HEK293 (cell line): ENCODE results near the gene IPO5.
"Not testable (repeated sequence)": the region's sequence is repeated elsewhere in the genome, so short reads cannot be mapped to it uniquely, and the experiment has no call there.

Source experiments
- CTCF ChIA-PET: fragments of 350-600 bp; formaldehyde crosslinking; extraction: SDS; loops from one replicate; lab custom pipeline; 2021; ENCODE audit warnings: antibody characterized with exemption; lab: Yijun Ruan, JAX
- POLR2A ChIA-PET: fragments of 300-600 bp; formaldehyde crosslinking; extraction: SDS; loops from one replicate; lab custom pipeline; 2020; ENCODE audit warnings: antibody characterized with exemption, inconsistent platforms; lab: Yijun Ruan, JAX
- H3K27ac ChIP-seq: fragments of 200-500 bp; sonication (Bioruptor generic); 2 replicates; pipeline ENCODE4 v1.5.1; 2014; ENCODE audit warnings: low read depth, low read length, control low read depth, inconsistent platforms; ENCODE audit errors: extremely low read depth
- H3K36me3 ChIP-seq, 2 experiments: fragments of 200-500 bp in 1 of 2; sonication (Bioruptor generic) in 1 of 2; 1 replicate in 1 of 2; 2 replicates in 1 of 2; pipeline ENCODE4 v1.5.1; 2014 to 2017; ENCODE audit warnings: inconsistent platforms in 2 of 2, low read length in 2 of 2; ENCODE audit not compliant: control insufficient read depth in 2 of 2, insufficient read depth in 1 of 2
- H3K4me1 ChIP-seq: fragments of 200-500 bp; sonication (Bioruptor generic); 2 replicates; pipeline ENCODE4 v1.5.1; 2014; ENCODE audit warnings: mild to moderate bottlenecking, low read length, inconsistent platforms; ENCODE audit not compliant: control insufficient read depth, insufficient read depth
- H3K4me3 ChIP-seq: 2 replicates; pipeline ENCODE4 v1.5.1; 2011; ENCODE audit warnings: low read depth, mild to moderate bottlenecking, control low read depth, low read length, moderate library complexity
- H3K9me3 ChIP-seq: fragments of 200-500 bp; sonication (Bioruptor generic); 2 replicates; pipeline ENCODE4 v1.5.1; 2014; ENCODE audit warnings: low read depth, low read length, inconsistent platforms; ENCODE audit not compliant: control insufficient read depth, insufficient read depth
- HOXD13 ChIP-seq: sonication (generic); formaldehyde crosslinking; IDR thresholded peaks from 2 replicates; pipeline ENCODE4 v1.8.0; 2022; ENCODE audit warnings: missing genetic modification reagents, borderline replicate concordance
- MEIS1 ChIP-seq: sonication (generic); formaldehyde crosslinking; IDR thresholded peaks from 2 replicates; pipeline ENCODE4 v1.8.1; 2022; ENCODE audit warnings: missing genetic modification reagents, mild to moderate bottlenecking, borderline replicate concordance
- OVOL3 ChIP-seq: fragments of 450-650 bp; formaldehyde crosslinking; IDR thresholded peaks from 2 replicates; pipeline ENCODE4 v1.5.1; 2016; ENCODE audit warnings: missing biosample characterization, missing genetic modification characterization
- SCRT1 ChIP-seq: fragments of 450-650 bp; formaldehyde crosslinking; IDR thresholded peaks from 2 replicates; pipeline ENCODE4 v1.5.1; 2016; ENCODE audit warnings: missing biosample characterization, missing genetic modification characterization, borderline replicate concordance
- SP7 ChIP-seq: fragments of 450-650 bp; formaldehyde crosslinking; IDR thresholded peaks from 2 replicates; pipeline ENCODE4 v1.5.1; 2016; ENCODE audit warnings: missing biosample characterization, missing genetic modification characterization
- ZBTB21 ChIP-seq: fragments of 450-650 bp; formaldehyde crosslinking; IDR thresholded peaks from 2 replicates; pipeline ENCODE4 v1.5.1; 2017; ENCODE audit warnings: missing biosample characterization, missing genetic modification characterization
- ZNF184 ChIP-seq: fragments of 450-650 bp; IDR thresholded peaks from 2 replicates; pipeline ENCODE4 v1.5.1; 2018; ENCODE audit warnings: missing biosample characterization, mild to moderate bottlenecking, missing genetic modification characterization
- ZNF423 ChIP-seq: fragments of 450-650 bp; formaldehyde crosslinking; IDR thresholded peaks from 2 replicates; pipeline ENCODE4 v1.5.1; 2016; ENCODE audit warnings: missing biosample characterization, missing genetic modification characterization
- ZNF510 ChIP-seq: fragments of 450-650 bp; formaldehyde crosslinking; IDR thresholded peaks from 2 replicates; pipeline ENCODE4 v1.5.1; 2018; ENCODE audit warnings: mild to moderate bottlenecking, missing genetic modification characterization, missing biosample characterization; ENCODE audit not compliant: insufficient replicate concordance
- ZNF521 ChIP-seq: fragments of 450-650 bp; formaldehyde crosslinking; IDR thresholded peaks from 2 replicates; pipeline ENCODE4 v1.5.1; 2017; ENCODE audit warnings: missing biosample characterization, mild to moderate bottlenecking, missing genetic modification characterization
- ZNF610 ChIP-seq: fragments of 450-650 bp; formaldehyde crosslinking; IDR thresholded peaks from 2 replicates; pipeline ENCODE4 v1.5.1; 2016; ENCODE audit warnings: missing biosample characterization, missing genetic modification characterization, borderline replicate concordance
- ZNF747 ChIP-seq: fragments of 450-650 bp; formaldehyde crosslinking; IDR thresholded peaks from 2 replicates; pipeline ENCODE4 v1.5.1; 2016; ENCODE audit warnings: missing biosample characterization, missing genetic modification characterization
- ZNF76 ChIP-seq: fragments of 450-650 bp; formaldehyde crosslinking; IDR thresholded peaks from 2 replicates; pipeline ENCODE4; 2016; ENCODE audit warnings: low read depth, missing biosample characterization, missing genetic modification characterization, borderline replicate concordance
- ZNF776 ChIP-seq: fragments of 450-650 bp; formaldehyde crosslinking; IDR thresholded peaks from 2 replicates; pipeline ENCODE4 v1.5.0; 2017; ENCODE audit warnings: missing biosample characterization, missing genetic modification characterization, borderline replicate concordance
- ZNF791 ChIP-seq: fragments of 450-650 bp; formaldehyde crosslinking; IDR thresholded peaks from 2 replicates; pipeline ENCODE4 v1.5.1; 2016; ENCODE audit warnings: missing biosample characterization, missing genetic modification characterization
- TF ChIP-seq, protein P1 (sequence below): sonication (generic); formaldehyde crosslinking; IDR thresholded peaks from 2 replicates; pipeline ENCODE4 v1.8.1; 2022; ENCODE audit warnings: mild to moderate bottlenecking, moderate library complexity, missing genetic modification reagents
- TF ChIP-seq, protein P2 (sequence below): fragments of 450-650 bp; formaldehyde crosslinking; IDR thresholded peaks from 2 replicates; pipeline ENCODE4 v1.5.1; 2017; ENCODE audit warnings: missing biosample characterization, missing genetic modification characterization
- TF ChIP-seq, protein P3 (sequence below): fragments of 450-650 bp; formaldehyde crosslinking; IDR thresholded peaks from 2 replicates; pipeline ENCODE4 v1.5.1; 2016; ENCODE audit warnings: missing biosample characterization, missing genetic modification characterization
- TF ChIP-seq, protein P4 (sequence below): fragments of 450-650 bp; formaldehyde crosslinking; IDR thresholded peaks from 2 replicates; pipeline ENCODE4 v1.5.1; 2016; ENCODE audit warnings: missing biosample characterization, missing genetic modification characterization, borderline replicate concordance
- TF ChIP-seq, protein P5 (sequence below): fragments of 450-650 bp; formaldehyde crosslinking; IDR thresholded peaks from 2 replicates; pipeline ENCODE4 v1.5.1; 2016; ENCODE audit warnings: missing biosample characterization, missing genetic modification characterization

The IPO5 gene

DNA sequence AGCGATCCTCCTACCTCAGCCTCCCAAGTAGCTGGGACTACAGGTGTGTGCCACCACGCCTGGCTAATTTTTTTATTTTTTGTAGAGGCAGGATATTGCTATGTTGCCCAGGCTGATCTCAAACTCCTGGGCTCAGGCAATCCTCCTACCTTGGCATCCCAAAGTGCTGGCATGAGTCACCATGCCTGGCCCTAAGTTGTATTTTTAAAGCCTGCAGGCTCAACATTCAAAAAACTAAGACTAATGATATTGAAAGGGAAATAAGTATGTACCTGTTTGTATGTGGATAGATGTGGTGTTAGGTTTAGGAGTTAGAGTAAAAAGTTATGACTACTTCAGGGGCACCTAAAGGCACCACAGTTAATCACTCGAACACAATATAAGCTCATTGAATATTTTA, 5.4 kb upstream of the IPO5 start (continued):
- TF ChIP-seq, protein P1, sequence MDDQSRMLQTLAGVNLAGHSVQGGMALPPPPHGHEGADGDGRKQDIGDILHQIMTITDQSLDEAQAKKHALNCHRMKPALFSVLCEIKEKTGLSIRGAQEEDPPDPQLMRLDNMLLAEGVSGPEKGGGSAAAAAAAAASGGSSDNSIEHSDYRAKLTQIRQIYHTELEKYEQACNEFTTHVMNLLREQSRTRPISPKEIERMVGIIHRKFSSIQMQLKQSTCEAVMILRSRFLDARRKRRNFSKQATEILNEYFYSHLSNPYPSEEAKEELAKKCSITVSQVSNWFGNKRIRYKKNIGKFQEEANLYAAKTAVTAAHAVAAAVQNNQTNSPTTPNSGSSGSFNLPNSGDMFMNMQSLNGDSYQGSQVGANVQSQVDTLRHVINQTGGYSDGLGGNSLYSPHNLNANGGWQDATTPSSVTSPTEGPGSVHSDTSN, result no peak
- no peak for TF ChIP-seq ZNF184
- TF ChIP-seq HOXD13 (CRISPR knock-in tag), result no peak
- TF ChIP-seq OVOL3 (tag by site-specific recombination), result no peak
- no peak for TF ChIP-seq SCRT1 (tag by site-specific recombination)
- TF ChIP-seq ZNF791 (tag by site-specific recombination), result no peak

DNA sequence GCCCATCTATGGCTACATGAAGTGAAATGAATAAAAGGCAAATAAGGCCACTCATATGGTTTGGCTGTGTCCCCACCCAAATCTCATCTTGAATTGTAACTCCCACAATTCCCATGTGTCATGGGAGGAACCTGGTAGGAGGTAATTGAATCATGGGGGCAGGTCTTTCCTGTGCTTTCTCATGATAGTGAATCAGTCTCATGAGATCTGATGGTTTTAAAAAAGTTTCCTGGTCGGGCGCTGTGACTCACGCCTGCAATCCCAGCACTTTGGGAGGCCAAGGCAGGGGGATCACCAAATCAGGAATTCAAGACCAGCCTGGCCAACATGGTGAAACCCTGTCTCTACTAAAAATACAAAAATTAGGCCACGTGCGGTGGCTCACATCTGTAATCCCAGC, 4.2 kb upstream of the IPO5 start:
- CTCF ChIA-PET, result interaction anchor here (0.7 kb wide), 1 partner anchor 97 kb away, joined by 3 read pairs; no protein-coding TSS in a partner anchor
- H3K4me1 ChIP-seq, H3K27ac ChIP-seq, POLR2A ChIA-PET, H3K4me3 ChIP-seq, H3K9me3 ChIP-seq, H3K36me3 ChIP-seq: not testable (repeated sequence)

DNA sequence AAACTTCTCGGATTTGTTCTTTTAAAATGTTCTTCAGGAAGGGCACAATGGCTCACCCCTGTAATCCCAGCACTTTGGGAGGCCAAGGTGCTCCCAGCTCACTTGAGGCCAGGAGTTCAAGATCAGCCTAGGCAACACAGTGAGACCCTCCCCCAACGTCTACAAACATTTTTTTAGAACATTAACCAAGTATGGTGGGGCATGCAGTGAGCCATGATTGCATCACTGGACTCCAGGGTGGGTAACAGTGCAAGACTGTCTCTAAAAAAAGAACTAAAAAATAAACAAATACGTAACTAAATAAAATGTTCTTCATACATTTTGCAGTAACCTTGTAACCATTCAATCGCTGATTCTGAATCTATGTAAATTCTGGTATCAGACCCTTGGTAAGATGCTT, 2.1 kb upstream of the IPO5 start:
- H3K4me1 ChIP-seq, result no peaks in the 10 kb centered on the region
- no peak overlapping the region for H3K27ac ChIP-seq
- TF ChIP-seq, protein P2, sequence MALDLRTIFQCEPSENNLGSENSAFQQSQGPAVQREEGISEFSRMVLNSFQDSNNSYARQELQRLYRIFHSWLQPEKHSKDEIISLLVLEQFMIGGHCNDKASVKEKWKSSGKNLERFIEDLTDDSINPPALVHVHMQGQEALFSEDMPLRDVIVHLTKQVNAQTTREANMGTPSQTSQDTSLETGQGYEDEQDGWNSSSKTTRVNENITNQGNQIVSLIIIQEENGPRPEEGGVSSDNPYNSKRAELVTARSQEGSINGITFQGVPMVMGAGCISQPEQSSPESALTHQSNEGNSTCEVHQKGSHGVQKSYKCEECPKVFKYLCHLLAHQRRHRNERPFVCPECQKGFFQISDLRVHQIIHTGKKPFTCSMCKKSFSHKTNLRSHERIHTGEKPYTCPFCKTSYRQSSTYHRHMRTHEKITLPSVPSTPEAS (tag by site-specific recombination), result no peak
- TF ChIP-seq, protein P3, sequence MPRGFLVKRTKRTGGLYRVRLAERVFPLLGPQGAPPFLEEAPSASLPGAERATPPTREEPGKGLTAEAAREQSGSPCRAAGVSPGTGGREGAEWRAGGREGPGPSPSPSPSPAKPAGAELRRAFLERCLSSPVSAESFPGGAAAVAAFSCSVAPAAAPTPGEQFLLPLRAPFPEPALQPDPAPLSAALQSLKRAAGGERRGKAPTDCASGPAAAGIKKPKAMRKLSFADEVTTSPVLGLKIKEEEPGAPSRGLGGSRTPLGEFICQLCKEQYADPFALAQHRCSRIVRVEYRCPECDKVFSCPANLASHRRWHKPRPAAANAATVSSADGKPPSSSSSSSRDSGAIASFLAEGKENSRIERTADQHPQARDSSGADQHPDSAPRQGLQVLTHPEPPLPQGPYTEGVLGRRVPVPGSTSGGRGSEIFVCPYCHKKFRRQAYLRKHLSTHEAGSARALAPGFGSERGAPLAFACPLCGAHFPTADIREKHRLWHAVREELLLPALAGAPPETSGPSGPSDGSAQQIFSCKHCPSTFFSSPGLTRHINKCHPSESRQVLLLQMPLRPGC (tag by site-specific recombination), result no peak
- TF ChIP-seq, protein P4, sequence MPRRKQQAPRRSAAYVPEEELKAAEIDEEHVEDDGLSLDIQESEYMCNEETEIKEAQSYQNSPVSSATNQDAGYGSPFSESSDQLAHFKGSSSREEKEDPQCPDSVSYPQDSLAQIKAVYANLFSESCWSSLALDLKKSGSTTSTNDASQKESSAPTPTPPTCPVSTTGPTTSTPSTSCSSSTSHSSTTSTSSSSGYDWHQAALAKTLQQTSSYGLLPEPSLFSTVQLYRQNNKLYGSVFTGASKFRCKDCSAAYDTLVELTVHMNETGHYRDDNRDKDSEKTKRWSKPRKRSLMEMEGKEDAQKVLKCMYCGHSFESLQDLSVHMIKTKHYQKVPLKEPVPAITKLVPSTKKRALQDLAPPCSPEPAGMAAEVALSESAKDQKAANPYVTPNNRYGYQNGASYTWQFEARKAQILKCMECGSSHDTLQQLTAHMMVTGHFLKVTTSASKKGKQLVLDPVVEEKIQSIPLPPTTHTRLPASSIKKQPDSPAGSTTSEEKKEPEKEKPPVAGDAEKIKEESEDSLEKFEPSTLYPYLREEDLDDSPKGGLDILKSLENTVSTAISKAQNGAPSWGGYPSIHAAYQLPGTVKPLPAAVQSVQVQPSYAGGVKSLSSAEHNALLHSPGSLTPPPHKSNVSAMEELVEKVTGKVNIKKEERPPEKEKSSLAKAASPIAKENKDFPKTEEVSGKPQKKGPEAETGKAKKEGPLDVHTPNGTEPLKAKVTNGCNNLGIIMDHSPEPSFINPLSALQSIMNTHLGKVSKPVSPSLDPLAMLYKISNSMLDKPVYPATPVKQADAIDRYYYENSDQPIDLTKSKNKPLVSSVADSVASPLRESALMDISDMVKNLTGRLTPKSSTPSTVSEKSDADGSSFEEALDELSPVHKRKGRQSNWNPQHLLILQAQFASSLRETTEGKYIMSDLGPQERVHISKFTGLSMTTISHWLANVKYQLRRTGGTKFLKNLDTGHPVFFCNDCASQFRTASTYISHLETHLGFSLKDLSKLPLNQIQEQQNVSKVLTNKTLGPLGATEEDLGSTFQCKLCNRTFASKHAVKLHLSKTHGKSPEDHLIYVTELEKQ (tag by site-specific recombination), result no peak
- TF ChIP-seq, protein P1, result no peak
- no peak for TF ChIP-seq ZNF747
- TF ChIP-seq, protein P5, sequence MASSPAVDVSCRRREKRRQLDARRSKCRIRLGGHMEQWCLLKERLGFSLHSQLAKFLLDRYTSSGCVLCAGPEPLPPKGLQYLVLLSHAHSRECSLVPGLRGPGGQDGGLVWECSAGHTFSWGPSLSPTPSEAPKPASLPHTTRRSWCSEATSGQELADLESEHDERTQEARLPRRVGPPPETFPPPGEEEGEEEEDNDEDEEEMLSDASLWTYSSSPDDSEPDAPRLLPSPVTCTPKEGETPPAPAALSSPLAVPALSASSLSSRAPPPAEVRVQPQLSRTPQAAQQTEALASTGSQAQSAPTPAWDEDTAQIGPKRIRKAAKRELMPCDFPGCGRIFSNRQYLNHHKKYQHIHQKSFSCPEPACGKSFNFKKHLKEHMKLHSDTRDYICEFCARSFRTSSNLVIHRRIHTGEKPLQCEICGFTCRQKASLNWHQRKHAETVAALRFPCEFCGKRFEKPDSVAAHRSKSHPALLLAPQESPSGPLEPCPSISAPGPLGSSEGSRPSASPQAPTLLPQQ (tag by site-specific recombination), result no peak
- TF ChIP-seq MEIS1 (CRISPR knock-in tag), result no peak
- TF ChIP-seq ZNF510 (tag by site-specific recombination), result no peak
- no peak for TF ChIP-seq SP7 (tag by site-specific recombination)
- no peak for TF ChIP-seq ZNF423 (tag by site-specific recombination)
- no peak for TF ChIP-seq ZNF76 (tag by site-specific recombination)
- no peak for TF ChIP-seq ZNF610
- TF ChIP-seq ZNF776 (tag by site-specific recombination), result no peak
- TF ChIP-seq ZBTB21 (tag by site-specific recombination), result no peak
- TF ChIP-seq ZNF521 (tag by site-specific recombination), result no peak
- no peak overlapping the region for H3K4me3 ChIP-seq
- CTCF ChIA-PET, result interaction anchor here (0.7 kb wide), 1 partner anchor 1181 kb away, joined by 5 read pairs; no protein-coding TSS in a partner anchor
- POLR2A ChIA-PET, result no interaction called here
- no peaks in the 10 kb centered on the region for H3K9me3 ChIP-seq
- no peaks in the 10 kb centered on the region for H3K36me3 ChIP-seq

DNA sequence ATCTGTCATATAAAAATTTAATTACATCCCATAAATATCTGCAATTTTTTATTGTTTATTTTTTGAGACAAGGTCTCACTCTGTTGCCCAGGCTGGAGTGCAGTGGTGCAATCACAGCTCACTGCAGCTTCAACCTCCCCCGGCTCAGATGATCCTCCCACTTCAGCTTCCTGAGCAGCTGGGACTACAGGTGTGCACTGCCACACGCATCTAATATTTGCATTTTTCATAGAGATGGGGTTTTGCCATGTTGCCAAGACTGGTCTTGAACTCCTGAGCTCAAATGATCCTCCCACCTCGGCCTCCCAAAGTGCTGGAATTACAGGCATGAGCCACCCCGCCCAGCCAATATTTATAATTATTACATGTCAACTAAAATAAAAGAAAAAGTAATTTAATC, 644 bp upstream of the IPO5 start:
- H3K27ac ChIP-seq, H3K4me3 ChIP-seq, H3K36me3 ChIP-seq, H3K9me3 ChIP-seq, POLR2A ChIA-PET, H3K4me1 ChIP-seq: not testable (repeated sequence)
- CTCF ChIA-PET, result interaction anchor here (0.6 kb wide), 2 partner anchors 541 to 705 kb away, joined by 3 read pairs; no protein-coding TSS in a partner anchor
